ENCODE results near the gene MAN1A1. TPM values are rescaled to one million over a fixed set of nuclear protein-coding genes. Genes with fewer than 3 reads are reported as not detected.
A peak's percentile ranks its signal among the peaks of the same experiment; 100 is the strongest.

MAN1A1 gene
- total RNA-seq, 1 donor from 2014 or later = 19.7 TPM

DNA sequence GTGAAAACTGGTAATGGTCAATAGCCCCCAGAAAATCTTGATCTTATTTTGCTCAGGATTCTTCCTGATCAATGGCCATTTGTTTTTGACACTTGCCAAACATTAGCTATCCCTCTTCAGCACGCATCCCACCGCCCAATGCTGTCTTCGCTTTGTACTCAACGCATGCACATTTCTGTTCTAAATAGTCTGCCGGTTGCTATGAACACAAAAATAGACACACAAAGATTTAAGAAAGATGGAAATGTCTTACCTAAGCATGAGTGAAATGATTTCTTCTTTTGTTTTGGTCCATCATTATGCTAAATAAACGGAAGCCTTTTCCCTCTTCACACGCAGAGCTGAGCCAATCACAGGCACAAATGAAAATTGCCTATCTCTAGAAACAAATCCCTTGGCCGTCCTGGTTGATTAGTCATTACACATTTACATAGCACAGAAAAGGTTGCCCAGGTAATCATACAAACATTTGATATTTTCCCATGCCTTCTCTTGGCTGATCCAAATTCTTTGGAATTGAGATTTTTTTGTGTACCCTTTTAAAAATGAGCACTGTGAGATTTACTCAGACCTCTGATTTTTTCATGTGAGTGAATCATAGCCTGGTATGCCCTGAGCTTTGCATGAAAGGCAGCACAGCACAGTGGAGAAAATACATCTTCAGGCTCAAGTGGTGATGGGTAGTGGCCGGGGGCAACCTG lies 200.6 kb downstream of the MAN1A1 start:
- peak; percentile 4 for TF ChIP-seq CTCF (IDR thresholded peaks at IDR 0.05; ENCODE audit: borderline replicate concordance)
- no peak overlapping the region for H3K27ac ChIP-seq (replicated peaks)
- DNase-seq = no peak
- H3K4me1 ChIP-seq = peaks cover 24% of the 10 kb centered on the region
- no peaks in the 10 kb centered on the region for H3K27me3 ChIP-seq (ENCODE audit: low read depth)
- H3K9me3 ChIP-seq (replicated peaks) = no peaks in the 10 kb centered on the region
- H3K36me3 ChIP-seq = no peaks in the 10 kb centered on the region
- intact Hi-C loops (cut with micrococcal nuclease) = loop anchor here (10.0 kb wide), 1 partner anchor 196 kb away; the partner anchor contains the start of gene MAN1A1
- no peak overlapping the region for H3K4me3 ChIP-seq

- peak; percentile 71 for TF ChIP-seq CTCF (IDR thresholded peaks at IDR 0.05; ENCODE audit: borderline replicate concordance)
- DNase-seq = no peak
- H3K27me3 ChIP-seq (ENCODE audit: low read depth) = no peaks in the 10 kb centered on the region
- H3K4me3 ChIP-seq = no peak overlapping the region
- no peak overlapping the region for H3K27ac ChIP-seq (replicated peaks)
- H3K4me1 ChIP-seq = peaks cover 24% of the 10 kb centered on the region
- intact Hi-C loops (cut with micrococcal nuclease) = loop anchor here (10.0 kb wide), 1 partner anchor 197 kb away; the partner anchor contains the start of gene MAN1A1
- H3K9me3 ChIP-seq (replicated peaks) = no peaks in the 10 kb centered on the region
- H3K36me3 ChIP-seq = no peaks in the 10 kb centered on the region
Measured at GRCh38 chr6:119148098-119148824, 201.3 kb downstream of the MAN1A1 start.

DNA sequence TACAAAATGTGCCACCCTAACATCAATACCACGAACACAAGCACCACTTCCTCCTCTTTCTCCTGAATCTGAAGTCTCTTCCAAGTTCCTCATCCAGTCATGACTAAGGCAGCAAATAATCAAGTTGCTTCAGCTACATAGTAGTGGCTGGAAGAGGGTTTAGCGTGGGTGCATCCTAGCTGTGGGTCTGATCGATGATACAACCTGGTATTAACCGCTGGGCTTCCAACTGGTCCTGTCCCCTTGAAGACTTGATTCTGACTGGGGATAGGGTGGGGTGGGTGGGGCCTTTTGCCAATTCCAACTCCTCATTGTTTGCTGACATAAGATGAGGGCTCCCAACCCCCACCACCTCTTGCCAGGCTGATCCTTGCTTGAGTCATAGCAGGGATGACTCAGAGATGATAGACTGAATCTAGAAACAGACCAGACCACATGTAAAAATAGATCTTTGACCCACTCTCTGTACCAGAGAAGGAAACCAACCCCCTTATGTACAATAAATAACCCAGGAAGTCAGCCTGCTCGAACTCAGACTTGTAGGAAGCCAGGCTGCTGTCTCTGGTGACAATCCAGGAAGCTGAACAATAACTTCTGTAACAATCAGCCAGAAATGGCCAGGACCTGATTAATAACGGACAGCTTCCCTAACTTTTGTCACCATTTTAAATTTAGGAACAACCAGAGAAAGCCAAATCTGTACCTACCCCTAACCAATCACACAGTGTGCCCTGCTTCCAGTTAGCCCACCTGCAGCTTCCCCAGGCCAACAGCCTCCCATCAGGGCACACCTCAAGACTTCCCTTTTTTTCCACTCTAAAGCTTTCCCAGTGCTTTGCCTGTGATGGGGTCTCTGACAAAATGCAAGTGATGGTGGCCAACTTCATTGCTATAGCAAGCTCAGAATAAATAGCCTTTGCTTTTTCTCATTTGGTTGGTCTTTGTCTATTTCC lies 202.2 kb downstream of the MAN1A1 start:
- H3K27ac ChIP-seq (replicated peaks) = no peak overlapping the region
- DNase-seq = no peak
- intact Hi-C loops (cut with micrococcal nuclease) = loop anchor here (10.0 kb wide), 1 partner anchor 197 kb away; the partner anchor contains the start of gene MAN1A1

DNA sequence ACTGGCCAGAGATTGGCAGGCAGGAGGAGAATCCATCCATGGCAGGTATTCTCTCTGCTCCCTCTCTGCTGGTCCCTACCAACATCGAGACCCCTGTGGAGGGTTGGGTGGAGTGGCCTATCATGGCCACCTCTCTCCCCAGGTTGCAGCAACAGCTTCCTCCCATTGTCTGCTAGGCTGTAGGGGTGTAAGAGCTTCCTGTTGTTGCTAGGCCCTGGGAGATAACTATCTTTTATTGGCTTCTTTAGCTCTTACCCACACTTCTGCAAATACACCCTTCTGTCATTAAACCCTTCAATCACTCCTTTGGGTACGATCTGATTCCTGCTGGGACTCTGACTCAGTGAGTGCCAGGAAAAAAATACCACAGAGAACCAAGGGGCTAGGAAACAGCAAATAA lies 204.4 kb downstream of the MAN1A1 start:
- no peak overlapping the region for H3K27ac ChIP-seq (replicated peaks)
- no peak for TF ChIP-seq CTCF (IDR thresholded peaks at IDR 0.05; ENCODE audit: borderline replicate concordance)
- no peaks in the 10 kb centered on the region for H3K36me3 ChIP-seq
- H3K4me1 ChIP-seq = peaks cover 29% of the 10 kb centered on the region
- no peaks in the 10 kb centered on the region for H3K27me3 ChIP-seq (ENCODE audit: low read depth)
- H3K9me3 ChIP-seq (replicated peaks) = no peaks in the 10 kb centered on the region
- no peak for DNase-seq
- no peak overlapping the region for H3K4me3 ChIP-seq
- intact Hi-C loops (cut with micrococcal nuclease) = loop anchor here (10.0 kb wide), 1 partner anchor 200 kb away; the partner anchor contains the start of gene MAN1A1

More for the DNA sequence above, 202.2 kb downstream of the MAN1A1 start:
- no peaks in the 10 kb centered on the region for H3K27me3 ChIP-seq (ENCODE audit: low read depth)
- H3K4me1 ChIP-seq = peaks cover 24% of the 10 kb centered on the region
- no peaks in the 10 kb centered on the region for H3K9me3 ChIP-seq (replicated peaks)
- no peaks in the 10 kb centered on the region for H3K36me3 ChIP-seq
- H3K4me3 ChIP-seq = no peak overlapping the region
- TF ChIP-seq CTCF (IDR thresholded peaks at IDR 0.05; ENCODE audit: borderline replicate concordance) = no peak

GRCh38 chr6:119142637-119143036 lies 206.9 kb downstream of the MAN1A1 start:
- Histone ChIP-seq H3K27ac (replicated peaks) (no peak overlapping the region), H3K4me1 (peaks cover 14% of the 10 kb centered on the region), H3K9me3 (replicated peaks) (no peaks in the 10 kb centered on the region), H3K36me3 (no peaks in the 10 kb centered on the region), H3K27me3 (ENCODE audit: low read depth) (no peaks in the 10 kb centered on the region), H3K4me3 (no peak overlapping the region)
- intact Hi-C loops (cut with micrococcal nuclease) = loop anchor here (10.0 kb wide), 1 partner anchor 202 kb away; the partner anchor contains the start of gene MAN1A1
- no peak for DNase-seq
- no peak for TF ChIP-seq CTCF (IDR thresholded peaks at IDR 0.05; ENCODE audit: borderline replicate concordance)

Data from left ventricle myocardium inferior (tissue), 1 donor.